Cardiac muscle cell (in vitro differentiated cells and primary cell): Measurements from ENCODE around the gene SOAT2. TPM values are rescaled to one million over a fixed set of nuclear protein-coding genes. Genes with fewer than 3 reads are reported as not detected.

Source experiments
- DNase-seq, 2 donors: peaks; one replicate each; pipeline versions ENCODE4 v3.0.0 to v3.0.0-alpha.2; 2010 to 2017; ENCODE audit warnings: low read depth in 1 of 2, low spot score in 1 of 2
- H3K27ac ChIP-seq: fragments of 200-600 bp; sonication (generic); 2 replicates; pipeline ENCODE4 v1.5.1; 2016
- H3K27me3 ChIP-seq: fragments of 200-600 bp; sonication (generic); 2 replicates; pipeline ENCODE4 v1.6.0; 2016; ENCODE audit warnings: control low read depth
- H3K36me3 ChIP-seq: fragments of 200-600 bp; sonication (generic); 2 replicates; pipeline ENCODE4 v1.5.1; 2016; ENCODE audit warnings: control low read depth
- H3K4me1 ChIP-seq: fragments of 200-600 bp; sonication (generic); 2 replicates; pipeline ENCODE4 v1.8.1; 2017; ENCODE audit warnings: low read depth, mild to moderate bottlenecking, mixed run types
- H3K4me3 ChIP-seq: fragments of 200-600 bp; sonication (generic); 2 replicates; pipeline ENCODE4 v1.5.1; 2016; ENCODE audit warnings: mild to moderate bottlenecking
- H3K9me3 ChIP-seq: fragments of 200-600 bp; sonication (generic); 2 replicates; pipeline ENCODE4 v1.5.1; 2017; ENCODE audit warnings: low read depth, mild to moderate bottlenecking, control low read depth
- CTCF ChIP-seq: IDR thresholded peaks from 2 replicates; pipeline ENCODE4 v1.5.1; 2012; ENCODE audit warnings: low read depth, mild to moderate bottlenecking, low read length
- polyA plus RNA-seq: library from polyadenylated mRNA; unstranded; fragments of >200 nt; fragmentation: Nextera tagmentation; extraction: Ambion mirVana; gene quantifications from 2 replicates; pipeline ENCODE4 v1.2.1, GENCODE V29; 2016
- total RNA-seq: library from RNA; depleted of rRNA; stranded (reverse); fragments of >200 nt; gene quantifications from 2 replicates; pipeline ENCODE4 v1.2.3, GENCODE V29; 2016

The SOAT2 gene
- total and polyA plus RNA-seq, 2 experiments from 2014 or later, result 0.57 to 1.9 TPM

GRCh38 chr12:53070877-53071492 lies 32.3 kb upstream of the SOAT2 start:
- H3K27me3 ChIP-seq, result no peaks in the 10 kb centered on the region
- H3K4me3 ChIP-seq, result no peak overlapping the region
- peak in 1 of 2 donors; percentile 55 for DNase-seq
- H3K9me3 ChIP-seq, result no peaks in the 10 kb centered on the region
- peak overlapping the region; percentile 87 for H3K27ac ChIP-seq
- peaks cover 52% of the 10 kb centered on the region for H3K4me1 ChIP-seq
- TF ChIP-seq CTCF, result no peak
- peaks cover 3% of the 10 kb centered on the region for H3K36me3 ChIP-seq

- Histone ChIP-seq H3K36me3 (peaks cover 3% of the 10 kb centered on the region), H3K27ac (peak overlapping the region; percentile 87), H3K27me3 (no peaks in the 10 kb centered on the region), H3K4me1 (peaks cover 54% of the 10 kb centered on the region), H3K9me3 (no peaks in the 10 kb centered on the region), H3K4me3 (no peak overlapping the region)
- peak; percentile 70 to 85 for DNase-seq
- TF ChIP-seq CTCF, result peak; percentile 40
These were observed 31.4 kb upstream of the SOAT2 start for GRCh38 chr12:53071591-53072551.

- Histone ChIP-seq H3K27me3 (no peaks in the 10 kb centered on the region), H3K4me1 (peaks cover 60% of the 10 kb centered on the region), H3K4me3 (no peak overlapping the region), H3K27ac (peak overlapping the region; percentile 87), H3K9me3 (no peaks in the 10 kb centered on the region), H3K36me3 (peaks cover 3% of the 10 kb centered on the region)
- no peak for TF ChIP-seq CTCF
- no peak for DNase-seq
These were observed 29.4 kb upstream of the SOAT2 start for GRCh38 chr12:53073881-53074280.

- Histone ChIP-seq H3K4me1 (peaks cover 57% of the 10 kb centered on the region), H3K4me3 (no peak overlapping the region), H3K27me3 (no peaks in the 10 kb centered on the region), H3K9me3 (no peaks in the 10 kb centered on the region), H3K36me3 (peaks cover 3% of the 10 kb centered on the region), H3K27ac (no peak overlapping the region)
- no peak for TF ChIP-seq CTCF
- DNase-seq, result no peak
These were observed 28.8 kb upstream of the SOAT2 start for GRCh38 chr12:53074283-53074998.

- Histone ChIP-seq H3K9me3 (no peaks in the 10 kb centered on the region), H3K27me3 (no peaks in the 10 kb centered on the region), H3K36me3 (peaks cover 3% of the 10 kb centered on the region), H3K27ac (no peak overlapping the region), H3K4me1 (peaks cover 55% of the 10 kb centered on the region), H3K4me3 (no peak overlapping the region)
- TF ChIP-seq CTCF, result no peak
- DNase-seq, result no peak
These were observed 28.3 kb upstream of the SOAT2 start for GRCh38 chr12:53074999-53075370.
